ENCODE measurements around the gene CAMK2N2.
A peak's percentile ranks its signal among the peaks of the same experiment; 100 is the strongest.

GRCh38 chr3:184249412-184250166, 11.8 kb downstream of the CAMK2N2 start, which contains the start of gene EEF1AKMT4:
- TF ChIP-seq, protein P1, sequence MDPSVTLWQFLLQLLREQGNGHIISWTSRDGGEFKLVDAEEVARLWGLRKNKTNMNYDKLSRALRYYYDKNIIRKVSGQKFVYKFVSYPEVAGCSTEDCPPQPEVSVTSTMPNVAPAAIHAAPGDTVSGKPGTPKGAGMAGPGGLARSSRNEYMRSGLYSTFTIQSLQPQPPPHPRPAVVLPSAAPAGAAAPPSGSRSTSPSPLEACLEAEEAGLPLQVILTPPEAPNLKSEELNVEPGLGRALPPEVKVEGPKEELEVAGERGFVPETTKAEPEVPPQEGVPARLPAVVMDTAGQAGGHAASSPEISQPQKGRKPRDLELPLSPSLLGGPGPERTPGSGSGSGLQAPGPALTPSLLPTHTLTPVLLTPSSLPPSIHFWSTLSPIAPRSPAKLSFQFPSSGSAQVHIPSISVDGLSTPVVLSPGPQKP (IDR thresholded peaks at IDR 0.05; ENCODE audit: borderline replicate concordance, low read depth, low read length) = no peak
- TF ChIP-seq, protein P2, sequence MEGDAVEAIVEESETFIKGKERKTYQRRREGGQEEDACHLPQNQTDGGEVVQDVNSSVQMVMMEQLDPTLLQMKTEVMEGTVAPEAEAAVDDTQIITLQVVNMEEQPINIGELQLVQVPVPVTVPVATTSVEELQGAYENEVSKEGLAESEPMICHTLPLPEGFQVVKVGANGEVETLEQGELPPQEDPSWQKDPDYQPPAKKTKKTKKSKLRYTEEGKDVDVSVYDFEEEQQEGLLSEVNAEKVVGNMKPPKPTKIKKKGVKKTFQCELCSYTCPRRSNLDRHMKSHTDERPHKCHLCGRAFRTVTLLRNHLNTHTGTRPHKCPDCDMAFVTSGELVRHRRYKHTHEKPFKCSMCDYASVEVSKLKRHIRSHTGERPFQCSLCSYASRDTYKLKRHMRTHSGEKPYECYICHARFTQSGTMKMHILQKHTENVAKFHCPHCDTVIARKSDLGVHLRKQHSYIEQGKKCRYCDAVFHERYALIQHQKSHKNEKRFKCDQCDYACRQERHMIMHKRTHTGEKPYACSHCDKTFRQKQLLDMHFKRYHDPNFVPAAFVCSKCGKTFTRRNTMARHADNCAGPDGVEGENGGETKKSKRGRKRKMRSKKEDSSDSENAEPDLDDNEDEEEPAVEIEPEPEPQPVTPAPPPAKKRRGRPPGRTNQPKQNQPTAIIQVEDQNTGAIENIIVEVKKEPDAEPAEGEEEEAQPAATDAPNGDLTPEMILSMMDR (conservative IDR thresholded peaks at IDR 0.05; ENCODE audit: low read depth, low read length) = peak; percentile 58

Measured in IMR-90 (cell line).